Activated CD4-positive, alpha-beta T cell treated with anti-CD3 and anti-CD28 coated beads for 48 hours (primary cell): ENCODE data around the gene TGM2.

Experiments used
- DNase-seq: peaks from one replicate; pipeline ENCODE4 v3.0.0-alpha.2; 2020

Gene TGM2

DNA sequence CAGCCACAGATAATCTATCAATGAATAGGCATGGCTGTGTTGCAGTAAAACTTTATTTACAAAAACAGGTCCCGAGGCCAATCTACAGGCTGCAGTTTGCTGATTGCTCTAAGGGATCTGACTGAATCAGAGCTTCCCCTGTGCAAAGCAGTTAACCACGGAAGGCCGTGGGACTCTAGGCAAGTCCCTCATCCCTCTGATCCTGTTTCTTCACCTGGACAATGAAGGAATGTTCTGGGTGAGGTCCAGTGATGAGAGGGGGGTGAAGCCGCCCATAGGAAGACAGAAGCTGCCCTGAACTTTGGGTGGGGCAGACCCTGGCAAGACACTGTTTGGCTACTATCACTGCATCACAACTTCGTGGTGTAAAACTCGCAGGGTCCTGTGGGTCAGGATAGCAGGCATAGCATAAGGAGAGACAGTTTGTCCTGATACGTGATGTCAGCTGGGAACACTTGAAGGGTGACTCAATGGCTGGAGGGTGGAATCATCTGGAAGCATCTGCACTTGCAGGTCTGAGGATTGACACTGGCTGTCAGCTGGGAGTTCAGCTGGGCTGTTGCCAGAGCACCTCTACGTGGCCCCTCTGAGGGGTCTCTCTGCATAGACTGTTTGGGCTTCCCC lies 33.3 kb upstream of the TGM2 start:
- DNase-seq = no peak

GRCh38 chr20:38197619-38198018 lies 32.5 kb upstream of the TGM2 start:
- DNase-seq = no peak

DNA sequence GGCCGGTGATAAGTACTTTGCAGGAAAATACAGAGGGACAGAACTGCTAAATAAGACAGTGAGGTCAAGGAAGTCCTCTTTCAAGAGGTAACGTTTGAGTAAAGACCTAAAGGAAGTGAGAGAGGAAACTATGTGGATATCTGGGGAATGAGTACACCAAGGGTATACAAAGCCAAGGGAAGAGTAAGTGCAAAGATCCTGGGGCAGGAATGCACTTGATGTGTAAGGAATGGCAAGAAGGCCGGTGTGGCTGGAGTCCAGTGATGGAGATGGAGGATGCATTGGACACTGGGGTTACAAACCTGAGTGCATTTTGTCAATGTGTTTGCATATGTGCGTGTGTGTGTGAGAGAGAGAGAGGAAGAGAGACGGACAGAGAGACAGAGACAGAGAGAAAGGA lies 32.1 kb upstream of the TGM2 start:
- DNase-seq = no peak

DNA sequence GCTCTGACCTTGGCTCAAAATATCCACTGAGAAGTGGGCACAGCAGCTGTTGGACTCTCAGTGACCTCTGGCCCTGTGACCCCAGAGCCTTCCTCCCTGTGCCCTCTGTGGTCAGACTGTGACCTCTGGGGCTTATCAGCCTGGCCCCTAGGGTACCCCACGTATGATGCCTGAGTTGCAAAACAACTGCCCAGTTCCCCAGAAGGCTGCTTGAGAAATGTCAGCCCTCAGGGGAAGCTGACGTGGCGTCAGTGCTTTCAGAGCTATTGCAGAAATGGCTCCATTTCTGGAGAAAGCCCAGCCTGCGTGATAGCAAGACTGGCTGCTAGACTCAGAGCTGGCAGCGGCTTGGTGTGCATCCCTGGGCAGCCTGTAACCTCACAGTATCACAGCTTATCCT lies 31.5 kb upstream of the TGM2 start:
- no peak for DNase-seq

- no peak for DNase-seq
Measured at GRCh38 chr20:38196076-38196475, 31.0 kb upstream of the TGM2 start.

GRCh38 chr20:38195521-38195920 lies 30.5 kb upstream of the TGM2 start:
- DNase-seq = no peak

DNA sequence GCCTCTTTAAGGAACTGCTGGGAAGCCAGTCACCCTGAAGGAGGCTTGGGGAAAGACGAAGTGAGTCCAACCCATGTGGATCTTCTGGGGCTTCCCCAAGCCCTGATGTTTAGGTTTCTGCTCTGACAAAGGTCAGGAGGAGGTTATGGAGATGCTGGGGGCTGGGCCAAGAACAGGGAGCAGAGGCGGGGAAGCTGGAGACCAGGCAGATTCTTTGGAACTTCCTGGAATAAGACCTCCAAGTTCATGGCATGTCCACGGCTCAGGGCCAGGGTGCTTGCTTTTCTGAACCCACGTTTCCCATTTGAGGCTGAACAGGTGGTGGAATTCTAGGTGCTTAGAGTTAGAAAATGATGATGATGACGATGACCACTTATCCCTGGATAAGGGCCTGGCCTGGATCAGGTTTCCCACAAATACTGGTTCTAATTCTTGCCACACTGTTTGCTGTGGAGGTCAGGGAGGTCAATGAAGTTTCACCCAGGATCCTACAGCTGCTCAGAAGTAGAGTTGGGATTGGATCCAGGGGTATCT lies 30.0 kb upstream of the TGM2 start:
- no peak for DNase-seq

GRCh38 chr20:38193586-38194105 lies 28.6 kb upstream of the TGM2 start:
- DNase-seq = no peak

GRCh38 chr20:38192323-38192885 lies 27.3 kb upstream of the TGM2 start:
- DNase-seq = no peak

- DNase-seq = no peak
Measured at GRCh38 chr20:38191654-38192053, 26.6 kb upstream of the TGM2 start.

DNA sequence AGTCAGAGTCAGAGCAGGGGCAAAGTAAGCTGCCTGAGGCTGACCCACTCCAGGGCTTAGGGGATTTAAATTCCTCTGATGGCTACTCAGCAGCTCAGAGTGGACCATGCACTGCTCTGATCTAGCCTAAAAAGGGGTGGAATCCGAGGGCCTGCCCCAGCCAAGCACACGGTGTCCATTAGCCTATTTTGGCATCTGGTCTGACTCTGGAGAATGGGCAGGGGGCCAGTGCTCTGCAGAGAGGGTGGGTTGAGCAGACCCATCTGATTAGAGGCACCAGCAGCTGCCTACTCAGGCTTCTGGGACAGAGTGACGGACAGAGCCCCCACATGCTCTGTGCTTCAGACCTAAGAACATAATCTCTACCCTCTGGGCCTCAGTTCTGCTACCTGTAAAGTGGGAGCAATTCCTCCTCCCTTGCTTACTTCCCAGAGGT lies 25.9 kb upstream of the TGM2 start:
- no peak for DNase-seq

DNA sequence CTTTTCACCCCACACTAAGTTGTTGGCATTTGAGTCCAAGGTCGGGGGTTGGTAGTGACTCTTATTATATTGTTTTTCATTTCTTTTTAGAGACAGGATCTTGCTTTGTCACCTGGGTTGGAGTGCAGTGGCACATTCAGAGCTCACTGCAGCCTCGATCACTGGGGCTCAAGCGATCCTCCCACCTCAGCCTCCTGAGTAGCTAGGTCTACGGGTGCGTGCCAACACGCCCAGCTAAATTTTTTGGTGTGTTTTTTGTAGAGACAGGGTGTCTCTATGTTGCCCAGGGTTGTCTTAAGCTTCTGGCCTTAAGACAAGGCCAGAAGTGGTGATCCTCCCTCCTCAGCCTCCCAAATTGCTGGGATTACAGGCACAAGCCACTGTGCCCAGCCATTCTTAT lies 25.1 kb upstream of the TGM2 start:
- DNase-seq = no peak

GRCh38 chr20:38187517-38187916 lies 22.4 kb upstream of the TGM2 start:
- DNase-seq = no peak

DNA sequence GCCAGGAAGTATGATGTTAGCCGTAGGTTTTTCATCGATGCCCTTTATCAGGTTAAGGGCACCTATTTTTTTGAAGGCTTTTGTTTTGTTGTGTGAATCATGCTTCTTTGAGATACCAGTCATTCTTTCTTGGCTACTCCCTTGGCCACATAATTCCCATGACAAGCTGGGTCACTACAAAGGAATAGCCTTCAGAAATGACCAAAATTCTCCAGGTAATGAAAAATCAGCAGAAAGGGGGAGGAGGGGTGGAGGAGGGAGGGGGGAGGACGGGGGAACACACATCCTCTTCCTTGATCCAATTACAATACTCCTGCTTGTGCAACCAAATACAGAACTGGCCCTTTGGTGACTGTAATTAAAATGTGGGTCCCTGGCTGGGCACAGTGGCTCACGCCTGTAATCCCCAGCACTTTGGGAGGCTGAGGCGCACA lies 21.7 kb upstream of the TGM2 start:
- no peak for DNase-seq

- DNase-seq = no peak
Measured at GRCh38 chr20:38184101-38184500, 19.0 kb upstream of the TGM2 start.

DNA sequence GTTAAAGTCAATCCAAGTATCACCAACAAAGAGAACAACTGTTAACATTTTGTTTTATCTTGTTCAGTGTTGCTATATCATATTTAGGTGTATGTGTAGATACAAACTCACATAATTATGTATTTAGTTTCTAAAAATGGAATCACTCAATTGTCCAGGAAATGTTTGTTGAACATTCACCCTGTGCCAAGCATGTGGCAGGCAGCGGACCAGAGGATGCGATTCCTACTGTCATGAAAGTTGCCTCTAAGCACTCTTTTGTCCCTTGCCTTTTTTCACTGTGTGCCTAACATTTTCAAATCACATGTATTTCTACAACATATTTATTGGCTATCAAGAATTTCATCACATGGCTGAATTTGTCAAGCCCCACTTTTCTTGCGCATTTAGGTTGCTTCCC lies 16.9 kb upstream of the TGM2 start:
- DNase-seq = no peak

DNA sequence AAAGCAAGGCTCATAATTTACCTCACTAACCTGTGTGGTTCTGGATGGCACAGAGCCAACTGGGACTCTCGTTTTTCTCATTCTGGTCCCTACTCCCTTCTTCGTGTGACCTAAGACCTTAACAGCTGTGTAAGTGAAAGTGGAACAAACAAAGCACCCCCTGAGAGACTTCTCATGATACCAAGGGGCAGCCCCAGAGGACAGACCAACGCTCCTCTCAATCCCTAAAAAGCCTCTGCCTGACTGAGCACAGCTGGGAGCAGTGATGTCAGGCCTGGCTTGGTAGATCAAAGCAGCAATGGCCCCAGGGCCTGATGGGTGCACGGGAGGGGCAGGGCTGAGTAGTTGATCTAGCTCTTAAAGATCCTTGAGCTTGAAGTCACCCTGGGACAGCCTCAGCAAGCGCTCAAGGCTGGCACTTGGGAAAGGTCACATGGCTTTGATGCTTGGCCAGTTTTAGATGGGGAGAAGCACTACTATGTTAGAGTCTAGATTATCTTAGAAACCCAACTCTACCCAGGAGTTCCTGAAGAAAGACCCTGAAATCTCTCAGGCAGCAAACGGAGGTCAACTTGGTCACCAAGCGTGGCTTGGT lies 16.2 kb upstream of the TGM2 start:
- DNase-seq = no peak

- no peak for DNase-seq
Measured at GRCh38 chr20:38180781-38181180, 15.7 kb upstream of the TGM2 start.

- no peak for DNase-seq
Measured at GRCh38 chr20:38179846-38180245, 14.8 kb upstream of the TGM2 start.

- DNase-seq = no peak
Measured at GRCh38 chr20:38178581-38178980, 13.5 kb upstream of the TGM2 start.

GRCh38 chr20:38178065-38178491 lies 13.0 kb upstream of the TGM2 start:
- no peak for DNase-seq

DNA sequence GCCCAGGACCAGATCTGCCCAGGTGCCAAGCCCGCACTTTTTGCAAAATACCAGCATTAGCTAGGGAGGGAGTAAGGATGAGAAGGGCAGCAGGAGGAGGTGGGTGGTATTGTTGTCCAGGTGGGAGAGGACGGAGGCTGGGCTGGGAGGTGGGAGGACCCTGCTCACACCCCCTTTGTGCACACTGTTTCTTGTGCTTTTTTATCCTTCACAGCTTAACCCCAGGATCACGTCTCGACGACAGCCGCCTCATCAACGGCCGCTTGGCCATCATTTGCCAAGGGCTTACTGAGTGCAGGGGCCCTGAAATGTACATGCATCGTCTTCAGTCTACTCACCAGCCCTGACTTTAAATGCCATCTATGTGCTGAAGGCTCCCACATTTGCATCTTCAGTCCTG lies 12.1 kb upstream of the TGM2 start:
- DNase-seq = no peak

DNA sequence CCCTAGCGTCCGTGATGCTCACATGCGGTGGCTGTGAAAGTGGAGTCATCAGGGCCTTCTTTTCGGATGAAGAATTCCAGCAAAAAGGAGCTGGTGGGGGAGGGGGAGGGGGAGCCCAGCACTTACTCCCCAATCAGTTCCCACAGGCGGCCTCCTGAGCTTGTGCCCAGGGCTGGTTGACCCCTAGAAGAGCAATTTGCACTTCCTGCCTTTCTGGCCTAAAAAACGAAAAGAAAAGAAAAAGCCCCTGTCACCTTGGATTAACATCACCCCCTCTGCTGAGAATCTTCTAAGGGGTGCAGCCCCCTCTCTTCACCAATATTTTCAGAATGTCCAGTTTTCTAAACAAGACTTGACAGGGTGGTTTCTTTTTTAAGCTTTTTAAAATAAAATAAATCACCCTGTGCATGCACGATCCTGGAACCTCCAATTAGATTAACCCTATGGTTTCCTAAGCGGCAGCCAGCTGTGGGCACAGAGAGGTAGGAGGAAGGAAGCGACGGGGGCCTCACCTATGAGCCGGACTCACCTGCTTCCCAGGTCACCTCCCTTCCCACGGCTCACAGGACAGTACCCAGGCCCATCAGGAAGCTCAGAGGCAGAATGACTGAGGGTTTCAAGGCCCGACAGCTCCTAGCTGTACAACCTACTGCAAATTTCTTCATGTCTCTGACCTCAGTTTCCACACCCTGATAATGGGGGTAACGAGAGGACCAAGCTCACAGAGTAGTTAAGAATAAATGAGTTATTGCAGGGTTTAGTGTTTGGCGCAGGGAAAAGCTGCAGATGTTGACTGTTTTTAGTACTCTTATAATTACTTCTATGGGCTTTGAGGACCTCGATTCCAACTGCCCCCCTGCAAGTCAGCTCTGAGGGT lies 10.5 kb upstream of the TGM2 start:
- DNase-seq = no peak
